HepG2 (cell line): ENCODE data around the gene NYAP1. TPM values are rescaled to one million over a fixed set of nuclear protein-coding genes. Genes with fewer than 3 reads are reported as not detected.

Experiments
- DNMT3B ChIP-seq: conservative IDR thresholded peaks from 2 replicates; pipeline ENCODE4 v1.6.1; 2016; ENCODE audit warnings: missing biosample characterization, control low read depth
- DR1 ChIP-seq: sonication (generic); formaldehyde crosslinking; IDR thresholded peaks from 2 replicates; pipeline ENCODE4 v1.8.0; 2021; ENCODE audit warnings: mild to moderate bottlenecking, missing genetic modification reagents, inconsistent platforms
- GATAD1 ChIP-seq: IDR thresholded peaks from 2 replicates; pipeline ENCODE4 v1.6.1; 2016; ENCODE audit warnings: missing genetic modification reagents, missing compliant biosample characterization
- GPN1 ChIP-seq: sonication (generic); formaldehyde crosslinking; IDR thresholded peaks from 2 replicates; pipeline ENCODE4 v1.5.1; 2020; ENCODE audit warnings: missing genetic modification reagents, borderline replicate concordance
- HOXA7 ChIP-seq: sonication (generic); formaldehyde crosslinking; IDR thresholded peaks from 2 replicates; pipeline ENCODE4 v1.8.1; 2022; ENCODE audit warnings: mild to moderate bottlenecking, missing genetic modification reagents, moderate library complexity
- KAT8 ChIP-seq: IDR thresholded peaks from 2 replicates; pipeline ENCODE4 v1.6.1; 2016; ENCODE audit warnings: missing genetic modification reagents, missing compliant biosample characterization
- KLF11 ChIP-seq: IDR thresholded peaks from 2 replicates; pipeline ENCODE4 v1.6.1; 2016; ENCODE audit warnings: missing compliant biosample characterization
- MBD4 ChIP-seq: IDR thresholded peaks from 2 replicates; pipeline ENCODE4 v1.6.1; 2012; ENCODE audit warnings: low read length, inconsistent platforms, borderline replicate concordance
- NR1H2 ChIP-seq: sonication (generic); formaldehyde crosslinking; IDR thresholded peaks from 2 replicates; pipeline ENCODE4 v1.8.1; 2022; ENCODE audit warnings: low read depth, missing genetic modification reagents, borderline replicate concordance
- PAX8 ChIP-seq: sonication (generic); formaldehyde crosslinking; IDR thresholded peaks from 2 replicates; pipeline ENCODE4 v1.8.0; 2022; ENCODE audit warnings: mild to moderate bottlenecking, missing genetic modification reagents, borderline replicate concordance
- PCBP1 ChIP-seq: fragments of 200-400 bp; formaldehyde crosslinking; IDR thresholded peaks from 2 replicates; pipeline ENCODE4 v1.6.1; 2017; ENCODE audit warnings: mild to moderate bottlenecking, low read depth, low read length, borderline replicate concordance
- REL ChIP-seq: sonication (generic); formaldehyde crosslinking; conservative IDR thresholded peaks from 2 replicates; pipeline ENCODE4 v1.8.0; 2022; ENCODE audit warnings: mild to moderate bottlenecking, missing genetic modification reagents, moderate library complexity
- SRSF4 ChIP-seq: fragments of 200-400 bp; formaldehyde crosslinking; IDR thresholded peaks from one replicate; pipeline ENCODE4 v1.6.1; 2018; ENCODE audit warnings: mild to moderate bottlenecking, low read depth, low read length, moderate library complexity; ENCODE audit not compliant: poor library complexity, severe bottlenecking
- TCF7L2 ChIP-seq: IDR thresholded peaks from 2 replicates; pipeline ENCODE4 v1.6.1; 2011; ENCODE audit warnings: mild to moderate bottlenecking, low read depth, low read length, moderate library complexity
- ZMYM4 ChIP-seq: sonication (generic); formaldehyde crosslinking; IDR thresholded peaks from 2 replicates; pipeline ENCODE4 v1.8.1; 2023; ENCODE audit warnings: mild to moderate bottlenecking, missing genetic modification reagents
- ZNF546 ChIP-seq: sonication (generic); formaldehyde crosslinking; conservative IDR thresholded peaks from 2 replicates; pipeline ENCODE4 v1.8.1; 2023; ENCODE audit warnings: mild to moderate bottlenecking, missing genetic modification reagents
- polyA plus RNA-seq, 8 experiments: library from polyadenylated mRNA; depleted of rRNA in 3 of 8; stranded (reverse) in 7 of 8; unstranded in 1 of 8; fragments of >200 nt; fragmentation: Illumina TruSeq in 4 of 8; extraction: Trizol in 4 of 8; gene quantifications; 2 replicates each; pipeline versions ENCODE4 v1.2.1 to v1.2.3, GENCODE V29; 2011 to 2016; ENCODE audit warnings: low read depth in 4 of 8, missing spikeins in 1 of 8, mixed read lengths in 1 of 8; ENCODE audit not compliant: insufficient read depth in 1 of 8
- total RNA-seq, 5 experiments: library from RNA; depleted of rRNA; stranded (reverse); fragments of >200 nt; fragmentation: Illumina TruSeq; extraction: Trizol; gene quantifications; 2 replicates each; pipeline ENCODE4 v1.2.3, GENCODE V29; 2016; ENCODE audit warnings: low read depth in 1 of 5
- TF ChIP-seq, protein P1 (sequence below): sonication (generic); IDR thresholded peaks from 2 replicates; pipeline ENCODE4 v1.6.1; 2016; ENCODE audit warnings: low read depth, borderline replicate concordance
- TF ChIP-seq, protein P2 (sequence below): IDR thresholded peaks from 2 replicates; pipeline ENCODE4 v1.6.1; 2018; ENCODE audit warnings: missing genetic modification reagents, mild to moderate bottlenecking, missing compliant biosample characterization
- TF ChIP-seq, protein P3 (sequence below): sonication (generic); formaldehyde crosslinking; IDR thresholded peaks from 2 replicates; pipeline ENCODE4 v1.5.0; 2020; ENCODE audit warnings: missing genetic modification reagents
- TF ChIP-seq, protein P4 (sequence below): sonication (generic); formaldehyde crosslinking; IDR thresholded peaks from 2 replicates; pipeline ENCODE4 v1.5.0; 2020; ENCODE audit warnings: mild to moderate bottlenecking, missing genetic modification reagents
- TF ChIP-seq, protein P5 (sequence below): sonication (generic); formaldehyde crosslinking; IDR thresholded peaks from 2 replicates; pipeline ENCODE4 v1.4.0; 2020; ENCODE audit warnings: missing genetic modification reagents
- TF ChIP-seq, protein P6 (sequence below): sonication (generic); formaldehyde crosslinking; IDR thresholded peaks from 2 replicates; pipeline ENCODE4 v1.8.0; 2022; ENCODE audit warnings: low read depth, missing genetic modification reagents

Gene NYAP1
- total and polyA plus RNA-seq, 2 of the 13 experiments (the other 11 are each of a cell fraction or from before 2014, with no cell fraction given) = 0.15 to 0.46 TPM

DNA sequence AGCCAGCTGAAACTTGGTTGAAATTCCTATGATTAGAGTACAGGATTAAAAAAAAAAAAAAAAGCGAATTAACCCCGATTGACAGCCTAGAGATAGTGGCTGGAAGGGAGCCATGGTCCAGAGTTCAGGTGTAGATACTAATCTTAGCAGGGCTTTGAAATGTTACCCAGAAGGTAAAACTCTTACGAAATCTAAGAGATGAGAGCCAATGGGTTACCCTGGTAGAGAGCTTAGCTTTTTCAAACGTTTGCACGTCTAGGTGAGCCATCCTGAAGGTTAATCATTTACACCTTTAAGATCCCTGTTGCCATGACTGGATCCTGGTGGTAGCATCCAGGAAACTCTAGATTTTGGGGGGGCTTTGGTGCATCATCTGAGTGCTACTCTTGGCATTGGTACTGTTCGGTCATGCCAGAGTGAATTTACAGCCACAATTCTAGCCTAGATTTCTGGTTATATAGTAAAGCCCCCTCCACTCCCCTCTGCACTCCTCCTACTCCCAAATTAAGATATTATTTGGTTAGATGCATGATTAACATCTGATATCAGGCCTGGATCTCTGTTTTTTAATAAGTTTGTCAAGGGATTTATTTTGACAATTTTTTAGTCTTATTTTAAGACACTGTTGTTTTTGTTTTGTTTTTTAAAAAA, 56.5 kb downstream of the NYAP1 start (continued):
- TF ChIP-seq, protein P1, sequence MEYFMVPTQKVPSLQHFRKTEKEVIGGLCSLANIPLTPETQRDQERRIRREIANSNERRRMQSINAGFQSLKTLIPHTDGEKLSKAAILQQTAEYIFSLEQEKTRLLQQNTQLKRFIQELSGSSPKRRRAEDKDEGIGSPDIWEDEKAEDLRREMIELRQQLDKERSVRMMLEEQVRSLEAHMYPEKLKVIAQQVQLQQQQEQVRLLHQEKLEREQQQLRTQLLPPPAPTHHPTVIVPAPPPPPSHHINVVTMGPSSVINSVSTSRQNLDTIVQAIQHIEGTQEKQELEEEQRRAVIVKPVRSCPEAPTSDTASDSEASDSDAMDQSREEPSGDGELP = no peak
- TF ChIP-seq HOXA7 (CRISPR knock-in tag) (no peak), DR1 (no peak), ZMYM4 (CRISPR knock-in tag) (0 out of 2 replicates have a peak, but pooled peaks have one; percentile 24), SRSF4 (no peak), TCF7L2 (peak; percentile 77; the same call in 1 of the 2 replicates), MBD4 (no peak), ZNF546 (CRISPR knock-in tag) (no peak), REL (no peak), PCBP1 (no peak), DNMT3B (CRISPR knock-in tag) (0 out of 2 replicates have a peak, but pooled peaks have one; percentile 21), KAT8 (peak; percentile 64), KLF11 (CRISPR knock-in tag) (no peak), NR1H2 (CRISPR knock-in tag) (no peak), PAX8 (no peak), GATAD1 (CRISPR knock-in tag) (no peak), GPN1 (CRISPR knock-in tag) (no peak)
- TF ChIP-seq, protein P2, sequence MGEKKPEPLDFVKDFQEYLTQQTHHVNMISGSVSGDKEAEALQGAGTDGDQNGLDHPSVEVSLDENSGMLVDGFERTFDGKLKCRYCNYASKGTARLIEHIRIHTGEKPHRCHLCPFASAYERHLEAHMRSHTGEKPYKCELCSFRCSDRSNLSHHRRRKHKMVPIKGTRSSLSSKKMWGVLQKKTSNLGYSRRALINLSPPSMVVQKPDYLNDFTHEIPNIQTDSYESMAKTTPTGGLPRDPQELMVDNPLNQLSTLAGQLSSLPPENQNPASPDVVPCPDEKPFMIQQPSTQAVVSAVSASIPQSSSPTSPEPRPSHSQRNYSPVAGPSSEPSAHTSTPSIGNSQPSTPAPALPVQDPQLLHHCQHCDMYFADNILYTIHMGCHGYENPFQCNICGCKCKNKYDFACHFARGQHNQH (CRISPR knock-in tag) = peak; percentile 53; the same call in 1 of the 2 replicates
- TF ChIP-seq, protein P3, sequence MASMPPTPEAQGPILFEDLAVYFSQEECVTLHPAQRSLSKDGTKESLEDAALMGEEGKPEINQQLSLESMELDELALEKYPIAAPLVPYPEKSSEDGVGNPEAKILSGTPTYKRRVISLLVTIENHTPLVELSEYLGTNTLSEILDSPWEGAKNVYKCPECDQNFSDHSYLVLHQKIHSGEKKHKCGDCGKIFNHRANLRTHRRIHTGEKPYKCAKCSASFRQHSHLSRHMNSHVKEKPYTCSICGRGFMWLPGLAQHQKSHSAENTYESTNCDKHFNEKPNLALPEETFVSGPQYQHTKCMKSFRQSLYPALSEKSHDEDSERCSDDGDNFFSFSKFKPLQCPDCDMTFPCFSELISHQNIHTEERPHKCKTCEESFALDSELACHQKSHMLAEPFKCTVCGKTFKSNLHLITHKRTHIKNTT (CRISPR knock-in tag) = no peak
- TF ChIP-seq, protein P4, sequence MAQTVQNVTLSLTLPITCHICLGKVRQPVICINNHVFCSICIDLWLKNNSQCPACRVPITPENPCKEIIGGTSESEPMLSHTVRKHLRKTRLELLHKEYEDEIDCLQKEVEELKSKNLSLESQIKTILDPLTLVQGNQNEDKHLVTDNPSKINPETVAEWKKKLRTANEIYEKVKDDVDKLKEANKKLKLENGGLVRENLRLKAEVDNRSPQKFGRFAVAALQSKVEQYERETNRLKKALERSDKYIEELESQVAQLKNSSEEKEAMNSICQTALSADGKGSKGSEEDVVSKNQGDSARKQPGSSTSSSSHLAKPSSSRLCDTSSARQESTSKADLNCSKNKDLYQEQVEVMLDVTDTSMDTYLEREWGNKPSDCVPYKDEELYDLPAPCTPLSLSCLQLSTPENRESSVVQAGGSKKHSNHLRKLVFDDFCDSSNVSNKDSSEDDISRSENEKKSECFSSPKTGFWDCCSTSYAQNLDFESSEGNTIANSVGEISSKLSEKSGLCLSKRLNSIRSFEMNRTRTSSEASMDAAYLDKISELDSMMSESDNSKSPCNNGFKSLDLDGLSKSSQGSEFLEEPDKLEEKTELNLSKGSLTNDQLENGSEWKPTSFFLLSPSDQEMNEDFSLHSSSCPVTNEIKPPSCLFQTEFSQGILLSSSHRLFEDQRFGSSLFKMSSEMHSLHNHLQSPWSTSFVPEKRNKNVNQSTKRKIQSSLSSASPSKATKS = no peak
- TF ChIP-seq, protein P5, sequence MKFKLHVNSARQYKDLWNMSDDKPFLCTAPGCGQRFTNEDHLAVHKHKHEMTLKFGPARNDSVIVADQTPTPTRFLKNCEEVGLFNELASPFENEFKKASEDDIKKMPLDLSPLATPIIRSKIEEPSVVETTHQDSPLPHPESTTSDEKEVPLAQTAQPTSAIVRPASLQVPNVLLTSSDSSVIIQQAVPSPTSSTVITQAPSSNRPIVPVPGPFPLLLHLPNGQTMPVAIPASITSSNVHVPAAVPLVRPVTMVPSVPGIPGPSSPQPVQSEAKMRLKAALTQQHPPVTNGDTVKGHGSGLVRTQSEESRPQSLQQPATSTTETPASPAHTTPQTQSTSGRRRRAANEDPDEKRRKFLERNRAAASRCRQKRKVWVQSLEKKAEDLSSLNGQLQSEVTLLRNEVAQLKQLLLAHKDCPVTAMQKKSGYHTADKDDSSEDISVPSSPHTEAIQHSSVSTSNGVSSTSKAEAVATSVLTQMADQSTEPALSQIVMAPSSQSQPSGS = peak; percentile 63; the same call in 1 of the 2 replicates
- TF ChIP-seq, protein P6, sequence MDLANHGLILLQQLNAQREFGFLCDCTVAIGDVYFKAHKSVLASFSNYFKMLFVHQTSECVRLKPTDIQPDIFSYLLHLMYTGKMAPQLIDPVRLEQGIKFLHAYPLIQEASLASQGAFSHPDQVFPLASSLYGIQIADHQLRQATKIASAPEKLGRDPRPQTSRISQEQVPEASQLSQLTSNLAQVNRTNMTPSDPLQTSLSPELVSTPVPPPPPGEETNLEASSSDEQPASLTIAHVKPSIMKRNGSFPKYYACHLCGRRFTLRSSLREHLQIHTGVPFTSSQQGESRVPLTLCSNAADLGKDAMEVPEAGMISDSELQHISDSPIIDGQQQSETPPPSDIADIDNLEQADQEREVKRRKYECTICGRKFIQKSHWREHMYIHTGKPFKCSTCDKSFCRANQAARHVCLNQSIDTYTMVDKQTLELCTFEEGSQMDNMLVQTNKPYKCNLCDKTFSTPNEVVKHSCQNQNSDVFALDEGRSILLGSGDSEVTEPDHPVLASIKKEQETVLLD = no peak
